GM18951 (cell line): ENCODE measurements around the gene FANCL.
"Not testable (repeated sequence)": the region's sequence is repeated elsewhere in the genome, so short reads cannot be mapped to it uniquely, and the experiment has no call there.

Source experiments
- POLR2A ChIP-seq: IDR thresholded peaks from 4 replicates; pipeline ENCODE4 v1.6.1; 2011; ENCODE audit warnings: mild to moderate bottlenecking; ENCODE audit not compliant: insufficient read length, insufficient read depth; ENCODE audit errors: extremely low read depth
- in situ Hi-C: fragments of 300-500 bp; cut with MboI; formaldehyde crosslinking; loops from one replicate; pipeline ENCODE4 v1.12.0; 2022; ENCODE audit warnings: low sequenced_read_pairs, mixed read lengths, inconsistent platforms; ENCODE audit not compliant: unreplicated experiment

The FANCL gene

DNA sequence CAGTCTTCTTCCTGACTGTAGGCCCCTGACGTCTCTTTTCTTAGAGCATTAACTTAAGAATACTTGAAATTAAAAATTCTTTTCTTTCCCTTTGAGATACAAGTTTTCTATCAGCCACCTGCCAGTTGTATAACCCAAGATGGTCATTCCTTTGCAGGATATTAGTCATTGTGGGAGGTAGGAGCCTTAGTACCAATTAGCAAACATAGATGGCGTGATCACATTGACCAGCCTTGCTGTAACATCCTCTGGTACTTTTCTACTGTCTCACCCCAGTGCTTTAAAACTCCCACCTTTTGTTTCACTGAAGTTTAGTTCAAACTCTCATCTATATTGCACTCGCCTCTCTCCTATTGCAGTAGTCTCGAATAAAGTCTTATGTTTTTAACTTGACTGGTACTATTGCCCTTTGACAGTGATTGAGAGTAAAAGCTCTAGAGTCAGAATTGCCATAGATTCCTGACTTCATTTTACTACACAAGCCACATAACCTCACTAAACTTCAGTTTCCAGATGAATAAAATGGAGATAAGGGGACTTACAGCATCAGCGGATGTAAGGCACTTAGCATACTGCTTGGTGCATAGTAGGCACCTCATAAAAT lies 120.4 kb downstream of the FANCL start:
- TF ChIP-seq POLR2A = no peak
- in situ Hi-C loops = no loop called here

DNA sequence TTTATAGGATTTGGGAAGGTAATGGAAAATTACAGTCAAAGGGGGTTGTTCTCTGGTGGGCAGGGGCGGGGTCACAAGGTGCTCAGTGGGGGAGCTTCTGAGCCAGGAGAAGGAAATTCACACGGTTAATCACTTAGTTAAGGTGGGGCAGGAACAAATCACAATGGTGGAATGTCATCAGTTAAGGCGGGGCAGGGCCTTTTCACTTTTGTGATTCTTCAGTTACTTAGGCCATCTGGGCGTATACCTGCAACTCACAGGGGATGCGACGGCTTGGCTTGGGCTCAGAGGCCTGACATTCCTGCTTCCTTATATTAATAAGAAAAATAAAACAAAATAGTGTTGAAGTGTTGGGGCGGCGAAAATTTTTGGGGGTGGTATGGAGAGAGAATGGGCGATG lies 127.6 kb downstream of the FANCL start:
- in situ Hi-C loops = not testable (repeated sequence)

GRCh38 chr2:58110765-58111164 lies 130.4 kb downstream of the FANCL start:
- no peak for TF ChIP-seq POLR2A
- in situ Hi-C loops = no loop called here

- in situ Hi-C loops = no loop called here
- no peak for TF ChIP-seq POLR2A
Observed at GRCh38 chr2:58109481-58109880, 131.6 kb downstream of the FANCL start.
